ENCODE data around the gene NDST1.

NDST1 gene

DNA sequence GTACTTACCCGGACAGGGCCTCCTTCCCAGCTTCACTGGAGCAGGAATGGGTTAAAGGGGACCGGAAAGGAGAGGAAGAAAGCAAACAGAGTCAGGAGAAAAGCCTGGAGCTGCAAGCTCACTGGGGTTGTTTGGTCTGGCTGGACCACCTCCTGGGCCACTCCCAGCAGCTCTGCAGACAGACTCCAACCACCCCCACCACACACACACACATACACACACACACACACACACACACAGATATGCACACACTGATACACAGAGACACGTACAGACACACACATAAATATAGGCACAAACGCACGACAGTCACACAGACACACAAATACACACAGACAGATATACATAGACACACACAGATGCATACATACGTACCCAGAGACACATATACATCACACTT is 97.6 kb downstream of the NDST1 start:
- no peak for FAIRE-seq
- DNase-seq (ENCODE audit: insufficient read length, low spot score), result no peak
- TF ChIP-seq, protein P1, sequence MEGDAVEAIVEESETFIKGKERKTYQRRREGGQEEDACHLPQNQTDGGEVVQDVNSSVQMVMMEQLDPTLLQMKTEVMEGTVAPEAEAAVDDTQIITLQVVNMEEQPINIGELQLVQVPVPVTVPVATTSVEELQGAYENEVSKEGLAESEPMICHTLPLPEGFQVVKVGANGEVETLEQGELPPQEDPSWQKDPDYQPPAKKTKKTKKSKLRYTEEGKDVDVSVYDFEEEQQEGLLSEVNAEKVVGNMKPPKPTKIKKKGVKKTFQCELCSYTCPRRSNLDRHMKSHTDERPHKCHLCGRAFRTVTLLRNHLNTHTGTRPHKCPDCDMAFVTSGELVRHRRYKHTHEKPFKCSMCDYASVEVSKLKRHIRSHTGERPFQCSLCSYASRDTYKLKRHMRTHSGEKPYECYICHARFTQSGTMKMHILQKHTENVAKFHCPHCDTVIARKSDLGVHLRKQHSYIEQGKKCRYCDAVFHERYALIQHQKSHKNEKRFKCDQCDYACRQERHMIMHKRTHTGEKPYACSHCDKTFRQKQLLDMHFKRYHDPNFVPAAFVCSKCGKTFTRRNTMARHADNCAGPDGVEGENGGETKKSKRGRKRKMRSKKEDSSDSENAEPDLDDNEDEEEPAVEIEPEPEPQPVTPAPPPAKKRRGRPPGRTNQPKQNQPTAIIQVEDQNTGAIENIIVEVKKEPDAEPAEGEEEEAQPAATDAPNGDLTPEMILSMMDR (IDR thresholded peaks at IDR 0.05; ENCODE audit: insufficient read depth, missing control alignments), result no peak

DNA sequence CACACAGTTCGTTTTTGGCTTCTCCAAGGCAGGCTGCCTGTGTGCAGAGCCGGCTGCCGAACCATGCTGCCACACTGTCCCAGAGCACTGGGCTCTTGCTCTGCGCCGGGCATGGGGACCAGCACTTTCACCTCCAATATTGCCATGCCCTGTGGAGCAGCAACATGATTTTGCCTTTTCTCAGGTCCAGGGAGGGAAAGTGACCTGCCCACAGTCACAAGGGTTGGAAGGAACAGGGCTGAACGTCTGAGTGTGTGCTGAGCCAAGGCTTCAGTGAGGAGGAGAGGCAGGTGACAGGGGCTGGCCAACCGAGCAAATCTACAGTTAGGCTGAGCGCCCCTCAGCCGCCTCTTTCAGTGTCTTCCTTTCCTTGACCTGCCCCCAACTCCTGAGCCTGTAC is 98.5 kb downstream of the NDST1 start:
- DNase-seq (ENCODE audit: insufficient read length, low spot score), result no peak
- FAIRE-seq, result no peak
- TF ChIP-seq, protein P1 (IDR thresholded peaks at IDR 0.05; ENCODE audit: insufficient read depth, missing control alignments), result no peak

DNA sequence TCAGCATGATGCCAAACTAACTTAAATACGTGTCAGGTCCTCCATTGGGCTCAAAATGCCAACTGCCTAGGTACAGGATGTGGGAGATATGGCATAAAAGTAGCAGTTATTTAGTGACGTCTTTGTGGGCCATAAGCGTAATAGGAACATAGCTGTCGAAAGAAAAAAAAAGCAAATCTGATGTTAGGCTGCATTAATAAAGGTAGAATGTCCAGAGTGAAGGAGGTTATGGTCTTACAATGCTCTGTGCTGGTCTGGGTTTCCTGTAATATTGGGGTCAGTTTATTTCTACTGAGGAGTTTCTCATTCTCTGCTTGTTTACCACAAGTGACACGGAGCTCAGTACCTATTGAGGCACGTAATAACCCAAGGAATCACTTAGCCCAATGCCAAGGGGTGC is 99.2 kb downstream of the NDST1 start:
- DNase-seq (ENCODE audit: insufficient read length, low spot score) (no peak), FAIRE-seq (no peak)
- TF ChIP-seq, protein P1 (IDR thresholded peaks at IDR 0.05; ENCODE audit: insufficient read depth, missing control alignments), result no peak

Data from D721Med (cell line).